HepG2 (cell line): ENCODE measurements around the gene LASP1. TPM values are rescaled to one million over a fixed set of nuclear protein-coding genes. Genes with fewer than 3 reads are reported as not detected.

Source experiments
- ETV5 ChIP-seq: IDR thresholded peaks from 2 replicates; pipeline ENCODE4 v1.6.1; 2018; ENCODE audit warnings: missing biosample characterization, missing genetic modification reagents, inconsistent platforms, borderline replicate concordance
- ETV6 ChIP-seq: sonication (generic); formaldehyde crosslinking; conservative IDR thresholded peaks from 2 replicates; pipeline ENCODE4 v1.4.0; 2020; ENCODE audit warnings: missing genetic modification reagents
- HDAC6 ChIP-seq: fragments of 200-600 bp; sonication (generic); IDR thresholded peaks from 2 replicates; pipeline ENCODE4 v1.7.0; 2017; ENCODE audit warnings: mild to moderate bottlenecking, antibody characterized with exemption, low read length, low read depth
- KDM2A ChIP-seq: sonication (generic); formaldehyde crosslinking; IDR thresholded peaks from 2 replicates; pipeline ENCODE4 v1.4.0; 2020; ENCODE audit warnings: low read depth, missing genetic modification reagents, borderline replicate concordance
- NCOA1 ChIP-seq: sonication (generic); formaldehyde crosslinking; IDR thresholded peaks from 2 replicates; pipeline ENCODE4 v1.9.0; 2021; ENCODE audit warnings: missing genetic modification reagents
- NFATC3 ChIP-seq: sonication (generic); formaldehyde crosslinking; IDR thresholded peaks from 2 replicates; pipeline ENCODE4 v1.5.1; 2020; ENCODE audit warnings: mild to moderate bottlenecking, missing genetic modification reagents
- SIN3A ChIP-seq: IDR thresholded peaks from 2 replicates; pipeline ENCODE4 v1.6.1; 2011; ENCODE audit warnings: low read depth, mild to moderate bottlenecking, control low read depth, low read length, borderline replicate concordance
- ZC3H4 ChIP-seq: sonication (generic); formaldehyde crosslinking; IDR thresholded peaks from 2 replicates; pipeline ENCODE4 v1.4.0; 2020; ENCODE audit warnings: missing genetic modification reagents, borderline replicate concordance
- ZFP36L2 ChIP-seq: sonication (generic); formaldehyde crosslinking; IDR thresholded peaks from 2 replicates; pipeline ENCODE4 v1.4.0; 2020; ENCODE audit warnings: missing genetic modification reagents
- ZNF253 ChIP-seq: sonication (generic); formaldehyde crosslinking; IDR thresholded peaks from 2 replicates; pipeline ENCODE4 v1.8.0; 2022; ENCODE audit warnings: mild to moderate bottlenecking, missing genetic modification reagents, borderline replicate concordance
- ZNF720 ChIP-seq: sonication (generic); formaldehyde crosslinking; IDR thresholded peaks from 2 replicates; pipeline ENCODE4 v1.4.0; 2020; ENCODE audit warnings: missing genetic modification reagents
- polyA plus RNA-seq, 8 experiments: library from polyadenylated mRNA; depleted of rRNA in 3 of 8; stranded (reverse) in 7 of 8; unstranded in 1 of 8; fragments of >200 nt; fragmentation: Illumina TruSeq in 4 of 8; extraction: Trizol in 4 of 8; gene quantifications; 2 replicates each; pipeline versions ENCODE4 v1.2.1 to v1.2.3, GENCODE V29; 2011 to 2016; ENCODE audit warnings: low read depth in 4 of 8, missing spikeins in 1 of 8, mixed read lengths in 1 of 8; ENCODE audit not compliant: insufficient read depth in 1 of 8
- total RNA-seq, 5 experiments: library from RNA; depleted of rRNA; stranded (reverse); fragments of >200 nt; fragmentation: Illumina TruSeq; extraction: Trizol; gene quantifications; 2 replicates each; pipeline ENCODE4 v1.2.3, GENCODE V29; 2016; ENCODE audit warnings: low read depth in 1 of 5
- TF ChIP-seq, protein P1 (sequence below): IDR thresholded peaks from 2 replicates; pipeline ENCODE4 v1.6.1; 2016; ENCODE audit warnings: low read depth, borderline replicate concordance
- TF ChIP-seq, protein P2 (sequence below): sonication (generic); formaldehyde crosslinking; conservative IDR thresholded peaks from 2 replicates; pipeline ENCODE4 v1.8.1; 2023; ENCODE audit warnings: missing genetic modification reagents
- TF ChIP-seq, protein P3 (sequence below): sonication (generic); formaldehyde crosslinking; IDR thresholded peaks from 2 replicates; pipeline ENCODE4 v1.4.0; 2020; ENCODE audit warnings: missing genetic modification reagents, borderline replicate concordance
- TF ChIP-seq, protein P4 (sequence below): sonication (generic); formaldehyde crosslinking; IDR thresholded peaks from 2 replicates; pipeline ENCODE4 v1.5.1; 2020; ENCODE audit warnings: missing genetic modification reagents, mild to moderate bottlenecking, borderline replicate concordance

LASP1 gene
- total and polyA plus RNA-seq, 2 of the 13 experiments (the other 11 are each of a cell fraction or from before 2014, with no cell fraction given) = 70.1 to 97.0 TPM

DNA sequence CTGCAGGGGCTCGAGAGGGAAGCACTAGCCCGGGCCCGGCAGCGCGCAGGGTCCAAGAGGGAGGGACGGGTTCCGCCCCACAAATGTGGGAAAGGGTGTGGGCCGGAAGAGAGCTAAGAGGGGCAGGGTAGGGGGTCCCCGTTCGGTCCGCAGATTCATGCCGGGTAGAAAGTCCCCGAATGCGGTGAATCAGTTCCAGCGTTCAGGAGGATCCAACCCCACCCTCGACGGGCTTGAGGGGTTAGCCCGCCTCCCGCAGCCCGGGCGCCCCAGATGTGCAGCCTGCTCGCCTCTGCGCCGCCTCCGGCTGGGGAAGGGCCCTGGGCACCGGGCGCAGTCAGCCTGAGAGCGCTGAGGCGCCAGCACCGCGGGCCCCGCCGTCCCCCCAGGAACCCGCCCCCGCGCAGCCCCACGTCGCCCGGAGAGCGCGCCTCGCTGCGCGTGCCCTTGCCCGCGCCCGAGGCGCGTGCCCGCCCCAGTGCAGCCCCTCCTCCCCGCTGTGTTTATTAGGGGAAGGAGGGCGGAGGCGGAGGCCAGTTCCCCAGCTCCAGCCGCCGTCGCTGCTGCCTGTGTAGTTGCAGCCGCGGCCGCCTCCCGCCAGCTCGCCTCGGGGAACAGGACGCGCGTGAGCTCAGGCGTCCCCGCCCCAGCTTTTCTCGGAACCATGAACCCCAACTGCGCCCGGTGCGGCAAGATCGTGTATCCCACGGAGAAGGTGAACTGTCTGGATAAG lies at the start of gene LASP1 (continued):
- TF ChIP-seq, protein P1, sequence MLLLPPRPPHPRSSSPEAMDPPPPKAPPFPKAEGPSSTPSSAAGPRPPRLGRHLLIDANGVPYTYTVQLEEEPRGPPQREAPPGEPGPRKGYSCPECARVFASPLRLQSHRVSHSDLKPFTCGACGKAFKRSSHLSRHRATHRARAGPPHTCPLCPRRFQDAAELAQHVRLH (CRISPR knock-in tag) = peak; percentile 71; the same call in 1 of the 2 replicates
- TF ChIP-seq, protein P2, sequence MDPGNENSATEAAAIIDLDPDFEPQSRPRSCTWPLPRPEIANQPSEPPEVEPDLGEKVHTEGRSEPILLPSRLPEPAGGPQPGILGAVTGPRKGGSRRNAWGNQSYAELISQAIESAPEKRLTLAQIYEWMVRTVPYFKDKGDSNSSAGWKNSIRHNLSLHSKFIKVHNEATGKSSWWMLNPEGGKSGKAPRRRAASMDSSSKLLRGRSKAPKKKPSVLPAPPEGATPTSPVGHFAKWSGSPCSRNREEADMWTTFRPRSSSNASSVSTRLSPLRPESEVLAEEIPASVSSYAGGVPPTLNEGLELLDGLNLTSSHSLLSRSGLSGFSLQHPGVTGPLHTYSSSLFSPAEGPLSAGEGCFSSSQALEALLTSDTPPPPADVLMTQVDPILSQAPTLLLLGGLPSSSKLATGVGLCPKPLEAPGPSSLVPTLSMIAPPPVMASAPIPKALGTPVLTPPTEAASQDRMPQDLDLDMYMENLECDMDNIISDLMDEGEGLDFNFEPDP (CRISPR knock-in tag) = no peak
- TF ChIP-seq SIN3A = peak; percentile 91; the same call in 1 of the 2 replicates
- TF ChIP-seq ZC3H4 (CRISPR knock-in tag) = peak; percentile 84
- TF ChIP-seq ZNF720 = no peak
- TF ChIP-seq ZFP36L2 (CRISPR knock-in tag) = peak; percentile 21; the same call in 1 of the 2 replicates
- no peak for TF ChIP-seq NCOA1 (CRISPR knock-in tag)
- TF ChIP-seq HDAC6 = no peak
- peak; percentile 66 for TF ChIP-seq ETV5
- TF ChIP-seq, protein P3, sequence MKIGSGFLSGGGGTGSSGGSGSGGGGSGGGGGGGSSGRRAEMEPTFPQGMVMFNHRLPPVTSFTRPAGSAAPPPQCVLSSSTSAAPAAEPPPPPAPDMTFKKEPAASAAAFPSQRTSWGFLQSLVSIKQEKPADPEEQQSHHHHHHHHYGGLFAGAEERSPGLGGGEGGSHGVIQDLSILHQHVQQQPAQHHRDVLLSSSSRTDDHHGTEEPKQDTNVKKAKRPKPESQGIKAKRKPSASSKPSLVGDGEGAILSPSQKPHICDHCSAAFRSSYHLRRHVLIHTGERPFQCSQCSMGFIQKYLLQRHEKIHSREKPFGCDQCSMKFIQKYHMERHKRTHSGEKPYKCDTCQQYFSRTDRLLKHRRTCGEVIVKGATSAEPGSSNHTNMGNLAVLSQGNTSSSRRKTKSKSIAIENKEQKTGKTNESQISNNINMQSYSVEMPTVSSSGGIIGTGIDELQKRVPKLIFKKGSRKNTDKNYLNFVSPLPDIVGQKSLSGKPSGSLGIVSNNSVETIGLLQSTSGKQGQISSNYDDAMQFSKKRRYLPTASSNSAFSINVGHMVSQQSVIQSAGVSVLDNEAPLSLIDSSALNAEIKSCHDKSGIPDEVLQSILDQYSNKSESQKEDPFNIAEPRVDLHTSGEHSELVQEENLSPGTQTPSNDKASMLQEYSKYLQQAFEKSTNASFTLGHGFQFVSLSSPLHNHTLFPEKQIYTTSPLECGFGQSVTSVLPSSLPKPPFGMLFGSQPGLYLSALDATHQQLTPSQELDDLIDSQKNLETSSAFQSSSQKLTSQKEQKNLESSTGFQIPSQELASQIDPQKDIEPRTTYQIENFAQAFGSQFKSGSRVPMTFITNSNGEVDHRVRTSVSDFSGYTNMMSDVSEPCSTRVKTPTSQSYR = peak; percentile 86
- TF ChIP-seq KDM2A (CRISPR knock-in tag) = peak; percentile 70; the same call in 1 of the 2 replicates
- TF ChIP-seq ZNF253 (CRISPR knock-in tag) = peak; percentile 53; the same call in 1 of the 2 replicates
- TF ChIP-seq NFATC3 = no peak
- TF ChIP-seq ETV6 (CRISPR knock-in tag) = peak; percentile 68
- TF ChIP-seq, protein P4, sequence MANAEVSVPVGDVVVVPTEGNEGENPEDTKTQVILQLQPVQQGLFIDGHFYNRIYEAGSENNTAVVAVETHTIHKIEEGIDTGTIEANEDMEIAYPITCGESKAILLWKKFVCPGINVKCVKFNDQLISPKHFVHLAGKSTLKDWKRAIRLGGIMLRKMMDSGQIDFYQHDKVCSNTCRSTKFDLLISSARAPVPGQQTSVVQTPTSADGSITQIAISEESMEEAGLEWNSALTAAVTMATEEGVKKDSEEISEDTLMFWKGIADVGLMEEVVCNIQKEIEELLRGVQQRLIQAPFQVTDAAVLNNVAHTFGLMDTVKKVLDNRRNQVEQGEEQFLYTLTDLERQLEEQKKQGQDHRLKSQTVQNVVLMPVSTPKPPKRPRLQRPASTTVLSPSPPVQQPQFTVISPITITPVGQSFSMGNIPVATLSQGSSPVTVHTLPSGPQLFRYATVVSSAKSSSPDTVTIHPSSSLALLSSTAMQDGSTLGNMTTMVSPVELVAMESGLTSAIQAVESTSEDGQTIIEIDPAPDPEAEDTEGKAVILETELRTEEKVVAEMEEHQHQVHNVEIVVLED (CRISPR knock-in tag) = no peak
